Transverse colon (tissue), 4 donors: ENCODE data around the gene AKR1B1.

ENCODE experiments used
- POLR2A ChIP-seq: fragments of 450-650 bp; IDR thresholded peaks from one replicate; pipeline ENCODE4 v1.6.1; 2016; ENCODE audit warnings: antibody characterized with exemption, mild to moderate bottlenecking, moderate library complexity
- POLR2AphosphoS5 ChIP-seq, 3 donors: sonication (generic); formaldehyde crosslinking; IDR thresholded peaks; one replicate each; pipeline ENCODE4 v1.6.1; 2016; ENCODE audit warnings: antibody characterized with exemption in 3 of 3
- TF ChIP-seq, protein P1 (sequence below), 5 experiments: fragments of 200-600 bp in 3 of 5; fragments of 450-650 bp in 2 of 5; sonication (generic) in 3 of 5; IDR thresholded peaks; 1 replicate in 2 of 5; 2 replicates in 3 of 5; pipeline ENCODE4 v1.5.1; 2016 to 2017; ENCODE audit warnings: antibody characterized with exemption in 5 of 5, inconsistent platforms in 3 of 5, mild to moderate bottlenecking in 2 of 5, moderate library complexity in 1 of 5

DNA sequence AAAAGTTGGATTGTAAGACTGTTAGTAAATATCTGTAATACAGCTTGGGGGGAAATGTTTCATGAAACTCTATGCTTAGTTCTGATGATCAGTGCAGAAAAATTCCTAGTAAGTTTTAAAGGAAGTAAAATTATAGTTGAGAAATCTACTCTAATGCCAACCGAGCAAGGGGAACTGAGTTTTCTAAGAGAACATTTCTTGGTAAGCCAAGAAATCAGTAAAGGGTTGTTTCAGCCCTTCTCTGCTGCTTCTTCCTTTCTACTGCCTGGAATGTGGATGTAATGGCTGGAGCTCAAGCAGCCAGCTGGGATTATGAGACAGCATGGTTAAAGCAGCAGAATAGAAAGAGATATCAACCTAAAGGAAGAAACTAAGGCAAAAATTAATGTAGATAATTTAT is 15.9 kb upstream of the AKR1B1 start:
- TF ChIP-seq, protein P1, sequence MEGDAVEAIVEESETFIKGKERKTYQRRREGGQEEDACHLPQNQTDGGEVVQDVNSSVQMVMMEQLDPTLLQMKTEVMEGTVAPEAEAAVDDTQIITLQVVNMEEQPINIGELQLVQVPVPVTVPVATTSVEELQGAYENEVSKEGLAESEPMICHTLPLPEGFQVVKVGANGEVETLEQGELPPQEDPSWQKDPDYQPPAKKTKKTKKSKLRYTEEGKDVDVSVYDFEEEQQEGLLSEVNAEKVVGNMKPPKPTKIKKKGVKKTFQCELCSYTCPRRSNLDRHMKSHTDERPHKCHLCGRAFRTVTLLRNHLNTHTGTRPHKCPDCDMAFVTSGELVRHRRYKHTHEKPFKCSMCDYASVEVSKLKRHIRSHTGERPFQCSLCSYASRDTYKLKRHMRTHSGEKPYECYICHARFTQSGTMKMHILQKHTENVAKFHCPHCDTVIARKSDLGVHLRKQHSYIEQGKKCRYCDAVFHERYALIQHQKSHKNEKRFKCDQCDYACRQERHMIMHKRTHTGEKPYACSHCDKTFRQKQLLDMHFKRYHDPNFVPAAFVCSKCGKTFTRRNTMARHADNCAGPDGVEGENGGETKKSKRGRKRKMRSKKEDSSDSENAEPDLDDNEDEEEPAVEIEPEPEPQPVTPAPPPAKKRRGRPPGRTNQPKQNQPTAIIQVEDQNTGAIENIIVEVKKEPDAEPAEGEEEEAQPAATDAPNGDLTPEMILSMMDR (IDR thresholded peaks at IDR 0.05) = no peak
- TF ChIP-seq POLR2A (no peak), POLR2AphosphoS5 (IDR thresholded peaks at IDR 0.05) (no peak)
